NCI-H1092 treated with DMSO at 0.1 percent for 48 hours (cell line): ENCODE results near the gene KRABD2.
"Not testable (repeated sequence)": the region's sequence is repeated elsewhere in the genome, so short reads cannot be mapped to it uniquely, and the experiment has no call there.

ENCODE experiments used
- DNase-seq: peaks from one replicate; lab custom pipeline; 2025; lab: John Stamatoyannopoulos, UW

Gene KRABD2

DNA sequence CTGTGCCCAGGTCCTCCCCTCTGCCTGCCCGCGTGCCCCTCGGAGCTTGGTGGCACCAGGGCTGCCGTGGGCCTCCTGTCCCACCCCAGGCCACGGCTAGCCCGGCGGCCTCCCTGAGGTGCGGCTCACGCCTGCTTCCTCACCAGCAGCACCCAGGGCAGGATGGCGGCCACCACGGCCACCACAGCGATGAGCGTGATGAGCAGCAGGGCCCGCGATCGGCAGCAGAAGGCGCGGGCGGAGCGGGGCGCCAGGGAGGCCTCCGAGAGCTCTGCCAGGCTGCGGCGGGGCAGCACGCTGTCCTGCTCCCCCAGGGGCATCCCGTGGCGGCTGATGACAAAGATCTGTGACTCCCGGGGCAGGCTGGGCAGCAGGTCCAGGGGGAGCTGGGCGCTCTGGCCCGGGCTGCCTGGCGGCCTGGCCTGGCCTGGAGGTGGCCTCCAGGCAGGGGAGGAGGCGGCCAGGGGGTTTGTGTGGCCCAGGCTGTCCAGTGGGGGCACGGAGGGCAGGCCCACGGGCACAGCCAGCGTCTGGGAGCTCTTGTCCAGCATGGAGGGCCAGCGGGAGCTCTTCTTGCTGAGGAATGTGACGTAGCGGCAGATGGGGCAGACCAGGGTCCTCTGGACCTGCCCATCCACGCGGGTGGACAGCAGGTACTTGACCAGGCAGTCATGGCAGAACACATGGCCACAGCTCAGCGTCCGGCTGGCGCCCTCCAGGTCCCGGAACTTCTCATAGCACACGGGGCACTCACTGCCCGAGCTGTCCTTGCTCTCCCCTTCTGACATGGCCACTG lies 16.4 kb upstream of the KRABD2 start:
- no peak for DNase-seq

DNA sequence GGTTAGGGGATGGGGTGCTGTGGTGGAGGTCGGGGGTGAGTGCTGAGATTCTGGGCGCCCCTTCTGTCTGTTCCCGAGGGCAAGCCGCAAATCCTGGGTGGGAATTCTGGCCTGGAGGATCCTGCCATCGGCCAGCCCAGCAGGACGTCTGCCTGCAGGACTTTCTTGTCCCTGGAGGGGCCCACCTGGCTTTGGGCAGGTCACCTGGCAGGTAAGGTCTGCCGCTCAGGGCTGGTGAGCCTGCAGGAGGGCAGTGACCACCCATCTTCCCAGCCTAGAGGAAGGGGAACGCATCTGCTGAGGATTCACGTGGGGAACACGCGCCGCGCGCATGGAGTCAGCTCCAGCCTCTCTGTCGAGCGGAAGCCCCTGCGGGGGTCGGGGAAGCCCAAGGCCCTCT lies 15.8 kb upstream of the KRABD2 start:
- DNase-seq = no peak

- no peak for DNase-seq
Measured at GRCh38 chr17:8391711-8392110, 15.2 kb upstream of the KRABD2 start.

GRCh38 chr17:8387914-8388651 lies 11.6 kb upstream of the KRABD2 start:
- no peak for DNase-seq

- no peak for DNase-seq
Measured at GRCh38 chr17:8386841-8387240, 10.3 kb upstream of the KRABD2 start.

GRCh38 chr17:8384801-8385378 lies 8.4 kb upstream of the KRABD2 start:
- DNase-seq = no peak

DNA sequence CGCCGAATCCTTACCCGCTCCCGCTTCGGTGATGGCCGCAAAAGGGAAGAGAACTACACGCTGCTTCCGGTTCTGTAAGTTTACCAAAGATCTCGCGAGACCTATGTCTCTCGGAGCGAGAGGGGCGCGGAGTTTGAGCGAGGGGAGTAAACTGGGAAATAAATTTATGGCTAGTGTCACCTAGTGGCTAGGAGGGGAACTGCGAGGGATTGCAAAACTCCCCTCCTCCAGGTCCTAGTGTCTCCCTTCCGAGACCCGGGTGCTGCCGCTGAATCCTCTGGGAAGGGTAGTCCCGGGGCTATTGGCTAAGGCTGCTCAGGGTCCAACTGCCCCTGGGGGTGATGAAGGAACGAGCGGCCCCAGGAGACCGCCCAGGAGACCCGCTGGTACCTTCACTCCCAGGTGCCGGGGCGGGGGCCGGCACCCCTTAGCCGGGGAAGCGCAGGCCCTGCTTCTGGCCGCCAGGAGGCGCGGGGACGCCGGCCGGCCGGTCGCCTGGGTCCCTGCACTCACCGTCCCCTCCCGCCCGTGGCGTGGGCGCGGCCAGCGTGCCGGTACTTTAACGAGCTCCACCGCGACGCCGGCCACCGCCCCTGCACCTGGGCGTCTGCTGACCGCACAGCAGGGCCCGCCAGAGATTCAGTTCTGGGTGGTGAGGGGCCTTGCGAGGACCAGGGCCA lies 6.8 kb upstream of the KRABD2 start, which contains the start of gene RPL26:
RPL26 (minus strand) TSS at position 51 of the 680 bp plus-strand sequence. CDS start 883 bp downstream, outside the sequence.
- DNase-seq = peak; percentile 97

GRCh38 chr17:8382880-8383142 lies 6.3 kb upstream of the KRABD2 start:
- DNase-seq = no peak

DNA sequence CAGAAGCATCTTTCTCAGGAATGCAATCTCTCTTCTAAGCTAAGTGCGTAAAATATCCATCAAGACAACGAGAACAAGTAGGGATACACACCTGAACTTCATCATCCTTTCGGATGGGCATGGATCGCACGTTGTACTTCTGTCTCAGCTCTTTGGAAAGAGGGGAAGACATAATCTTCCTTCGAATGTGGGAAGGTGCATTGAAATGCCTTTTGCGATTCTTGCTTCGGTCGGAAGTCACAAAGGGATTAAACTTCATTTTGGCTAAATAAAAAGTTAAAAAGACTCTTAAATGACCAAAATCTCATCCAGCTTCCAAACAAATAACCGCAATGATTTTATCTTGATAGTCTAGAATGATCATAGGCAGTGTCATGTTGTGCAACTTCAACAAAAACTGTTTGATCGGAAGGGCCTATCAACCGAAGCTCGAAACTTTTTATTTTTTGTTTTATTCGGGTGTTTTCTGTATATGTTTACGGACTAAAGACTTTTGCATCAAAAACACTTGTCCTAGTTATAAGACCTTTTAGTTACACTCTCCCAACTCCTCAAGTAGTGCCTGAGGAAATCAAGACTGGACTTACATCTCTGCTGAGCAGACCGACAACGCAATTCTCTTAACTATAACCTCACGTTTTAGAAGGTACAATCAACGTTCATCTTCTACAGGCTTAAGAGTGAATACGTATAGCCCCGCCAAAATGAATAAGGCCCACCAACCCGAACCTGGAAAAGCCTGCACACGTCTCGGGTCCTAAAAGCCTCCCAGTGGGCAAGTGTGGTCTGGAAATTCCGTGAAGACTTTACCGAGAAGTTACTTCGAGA lies 5.8 kb upstream of the KRABD2 start:
- DNase-seq = no peak

GRCh38 chr17:8380049-8380448 lies 3.5 kb upstream of the KRABD2 start:
- no peak for DNase-seq

GRCh38 chr17:8378117-8378516 lies 1.6 kb upstream of the KRABD2 start:
- not testable (repeated sequence) for DNase-seq

GRCh38 chr17:8377422-8377821 lies 918 bp upstream of the KRABD2 start:
- DNase-seq = no peak

- peak; percentile 26 for DNase-seq
Measured at GRCh38 chr17:8375738-8376259, 705 bp downstream of the KRABD2 start.

- not testable (repeated sequence) for DNase-seq
Measured at GRCh38 chr17:8373856-8374255, 2.6 kb downstream of the KRABD2 start.

GRCh38 chr17:8372422-8372821 lies 4.1 kb downstream of the KRABD2 start:
- DNase-seq = no peak

DNA sequence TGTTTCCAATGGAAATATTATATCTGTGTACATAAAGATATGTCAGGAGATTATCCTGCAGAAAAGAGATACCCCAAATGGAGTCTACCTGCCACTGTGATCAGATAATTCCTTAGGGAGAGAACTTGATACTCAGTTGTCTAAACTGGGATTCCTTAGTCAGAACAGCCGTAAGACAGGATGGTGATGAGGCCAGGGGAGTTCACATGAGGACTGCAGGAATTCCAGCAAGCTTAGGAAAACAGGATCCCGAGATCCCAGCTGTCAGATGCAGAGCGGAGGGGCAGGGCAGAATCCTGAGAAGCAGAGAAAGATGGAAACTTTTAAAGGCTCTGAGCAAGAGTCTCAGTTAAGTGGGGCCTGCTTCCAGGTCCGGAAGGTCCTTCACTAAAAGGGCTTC lies 4.7 kb downstream of the KRABD2 start:
- no peak for DNase-seq

- DNase-seq = no peak
Measured at GRCh38 chr17:8369944-8370343, 6.6 kb downstream of the KRABD2 start.

DNA sequence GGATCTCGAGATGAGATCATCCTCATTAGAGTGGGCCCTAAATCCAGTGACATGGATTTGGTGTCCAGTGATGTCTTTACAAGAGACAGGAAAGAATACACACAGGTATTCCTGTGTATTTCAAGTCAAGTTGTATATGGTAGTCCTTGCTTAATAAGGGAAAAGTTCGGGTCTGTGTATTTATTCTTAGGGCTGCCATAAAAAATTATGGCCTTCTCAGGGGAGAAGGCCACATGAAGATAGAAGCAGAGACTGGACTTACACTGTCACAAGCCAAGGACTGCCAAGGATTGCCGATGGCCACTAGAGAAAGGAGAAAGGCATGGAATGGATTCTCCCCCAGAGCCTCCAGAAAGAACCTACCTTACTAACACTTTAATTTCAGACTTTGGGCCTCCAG lies 8.3 kb downstream of the KRABD2 start:
- no peak for DNase-seq

DNA sequence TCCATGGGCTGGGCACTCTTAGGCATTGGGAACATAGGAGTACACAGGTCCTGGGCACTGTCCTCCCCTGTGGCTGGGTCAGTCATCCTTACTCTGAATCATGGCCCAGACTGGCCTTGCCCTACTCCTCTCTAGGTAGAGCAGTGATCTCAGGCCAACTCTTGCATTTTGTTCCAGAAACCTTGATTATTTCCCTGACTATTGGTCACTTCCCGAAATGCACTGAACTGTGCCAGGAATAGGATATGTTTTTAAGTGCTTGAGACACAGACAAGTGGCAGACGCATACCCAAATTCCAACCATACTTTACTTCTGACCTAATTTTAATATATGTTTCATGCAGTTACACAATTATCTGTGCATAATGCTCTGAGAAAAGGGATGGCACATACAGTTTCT lies 10.3 kb downstream of the KRABD2 start:
- DNase-seq = no peak

DNA sequence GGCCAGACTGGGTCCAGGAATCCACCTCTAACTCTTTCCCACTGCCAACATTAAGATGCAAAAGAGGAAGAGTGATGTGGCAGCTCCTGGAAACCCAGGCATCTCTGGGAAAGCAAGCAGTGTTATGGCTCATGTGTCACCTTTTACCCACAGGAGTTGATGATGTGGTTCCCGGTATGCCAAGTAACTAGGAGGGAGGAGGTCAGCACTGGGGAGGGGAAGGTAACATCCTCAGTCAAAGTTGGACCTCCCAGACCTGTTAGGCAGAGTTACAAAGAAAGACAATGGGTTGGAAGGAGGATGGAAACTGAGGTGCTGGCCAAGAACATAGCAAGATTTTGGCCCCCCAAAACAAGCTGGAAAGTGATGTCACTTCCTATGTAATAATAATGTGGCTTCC lies 11.4 kb downstream of the KRABD2 start:
- no peak for DNase-seq

DNA sequence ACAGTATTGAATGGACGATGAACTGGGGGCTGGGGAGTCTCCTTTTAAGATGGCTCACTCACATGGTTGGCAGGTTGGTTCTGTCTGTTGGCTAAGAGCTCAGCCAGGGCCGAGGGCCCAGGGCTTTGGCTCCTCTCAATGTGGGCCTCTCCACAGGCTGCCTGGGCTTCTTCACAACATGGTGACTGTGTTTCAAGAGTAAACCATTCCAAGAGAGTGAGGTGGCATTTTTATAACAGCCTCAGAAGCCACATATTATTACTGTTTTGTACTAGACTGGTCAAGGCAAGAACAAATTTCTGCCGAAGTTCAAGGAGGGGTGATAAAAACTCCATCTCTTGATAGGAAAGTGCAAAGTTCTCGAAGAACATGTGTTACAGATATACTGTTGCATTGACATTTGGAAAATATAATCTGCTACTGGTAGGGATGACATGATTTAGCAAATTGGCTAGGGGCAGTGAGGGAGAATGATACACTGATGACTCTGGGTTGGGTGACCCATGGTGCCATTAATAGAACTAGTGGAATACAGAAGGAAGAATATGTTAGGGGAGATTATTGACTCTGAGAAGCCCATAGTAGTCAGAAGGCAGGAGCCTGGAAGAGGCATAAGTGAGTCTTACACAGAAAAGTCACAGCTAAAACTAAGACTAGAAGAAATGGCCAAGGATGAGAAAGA lies 13.7 kb downstream of the KRABD2 start:
- DNase-seq = no peak
